Measurements from ENCODE around the gene TNS1.

Gene TNS1

DNA sequence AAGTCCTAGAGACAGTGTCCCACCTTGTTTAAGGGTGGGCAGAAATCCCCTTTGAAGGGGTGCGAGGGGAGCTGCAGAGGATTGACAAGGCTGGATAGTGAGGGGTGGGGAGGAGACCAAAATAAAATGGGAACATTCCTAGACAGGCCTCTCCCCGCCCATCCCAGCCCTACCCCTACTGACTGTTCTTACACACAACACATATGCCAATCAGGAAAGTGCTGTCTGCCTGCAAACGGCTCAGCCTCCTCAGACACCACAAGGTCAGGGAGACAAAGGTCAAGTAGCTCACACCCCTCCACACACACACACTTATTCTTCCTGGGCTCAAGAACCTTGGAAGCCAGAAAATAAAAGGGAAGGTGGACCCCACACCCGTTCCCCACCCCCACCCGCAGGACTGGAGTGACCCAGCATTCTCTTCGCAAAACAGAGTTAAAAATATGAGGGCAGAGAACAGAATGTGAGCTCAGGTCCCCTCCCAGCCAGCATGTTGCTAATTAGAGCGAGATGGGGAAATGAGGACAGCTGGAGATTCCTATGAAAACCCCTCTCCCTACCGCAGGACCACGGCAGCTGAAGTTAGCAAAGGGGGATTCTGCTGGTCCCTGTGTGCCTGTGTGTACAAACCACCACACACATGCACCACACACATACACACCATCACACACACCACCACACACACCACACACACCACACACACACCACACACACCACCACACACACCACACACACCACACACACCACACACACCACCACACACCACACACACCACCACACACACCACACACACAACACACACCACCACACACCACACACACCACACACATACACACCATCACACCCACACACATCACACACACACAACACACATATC, 197.8 kb downstream of the TNS1 start:
- no peak for DNase-seq

DNA sequence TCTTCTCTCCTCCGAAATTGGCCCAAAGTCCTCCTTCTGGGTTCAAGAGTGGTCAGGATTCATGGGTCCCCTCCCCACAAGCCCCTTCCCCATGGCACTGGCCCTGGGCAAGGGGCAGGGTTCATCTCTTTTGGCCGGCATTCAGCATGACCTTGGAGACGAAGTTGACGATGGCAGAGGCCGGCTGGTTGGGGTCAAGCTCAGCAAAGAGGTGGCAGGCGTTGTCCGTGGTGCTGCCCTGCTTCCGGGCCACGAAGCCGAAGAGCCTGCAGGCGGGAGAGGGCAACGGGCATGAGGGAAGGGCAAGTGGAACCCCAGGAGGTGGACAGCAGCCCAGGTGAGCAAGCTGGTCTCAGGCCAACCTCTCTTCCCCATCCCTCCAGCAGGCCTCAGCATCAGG, 198.5 kb downstream of the TNS1 start:
- no peak for DNase-seq

DNA sequence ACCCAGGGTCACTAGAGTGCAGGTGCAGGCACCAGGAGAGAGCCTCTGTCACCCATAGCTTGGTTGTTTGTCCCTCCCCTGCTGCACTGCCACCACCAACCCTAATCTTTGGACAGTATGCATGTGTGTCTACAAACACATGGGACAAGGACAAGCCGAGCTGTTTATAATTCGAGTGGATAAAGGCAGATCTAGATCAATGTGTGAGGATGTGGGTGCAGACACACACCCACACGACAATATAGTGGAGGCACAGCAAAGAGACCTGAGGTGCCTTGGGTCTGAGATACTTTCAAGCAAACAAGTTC, 199.2 kb downstream of the TNS1 start:
- DNase-seq = no peak

DNA sequence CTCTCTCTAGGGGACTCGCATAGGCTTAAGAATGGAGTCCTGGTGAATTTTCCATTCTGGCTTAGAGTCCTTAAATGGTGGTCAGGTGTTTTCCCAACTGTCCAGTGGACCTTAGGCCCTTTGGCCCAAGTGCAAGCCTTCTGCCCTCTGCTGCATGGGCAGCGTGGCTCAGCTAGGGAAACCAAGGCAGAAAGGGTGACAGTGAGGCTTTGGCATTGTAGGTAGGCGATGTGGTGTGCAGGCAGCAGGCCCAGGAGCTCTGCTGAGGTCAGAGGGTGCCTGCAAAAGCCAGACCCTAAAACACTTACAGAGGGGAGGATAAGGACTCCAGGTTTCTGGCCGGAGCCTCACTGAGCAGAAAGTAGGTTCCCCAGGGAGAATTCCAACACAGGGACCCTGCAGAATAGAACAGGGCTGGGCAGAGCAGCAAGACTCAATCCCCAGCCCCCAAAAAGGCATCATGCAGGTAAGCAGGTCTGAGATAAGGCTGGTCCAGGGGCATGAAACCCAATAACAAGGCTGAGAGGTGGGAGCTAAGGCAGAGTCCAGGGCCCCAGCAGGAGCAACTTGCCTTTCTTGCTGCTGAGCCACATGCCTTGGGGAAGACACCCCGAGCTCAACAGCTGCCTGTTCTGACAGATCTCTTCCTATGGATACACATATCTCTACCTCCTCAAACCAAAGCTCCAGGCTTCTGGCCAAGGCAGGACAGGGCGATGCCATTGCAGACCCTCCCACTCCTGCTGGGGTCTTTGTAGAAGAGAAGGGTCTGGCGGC, 199.7 kb downstream of the TNS1 start:
- DNase-seq = no peak

DNA sequence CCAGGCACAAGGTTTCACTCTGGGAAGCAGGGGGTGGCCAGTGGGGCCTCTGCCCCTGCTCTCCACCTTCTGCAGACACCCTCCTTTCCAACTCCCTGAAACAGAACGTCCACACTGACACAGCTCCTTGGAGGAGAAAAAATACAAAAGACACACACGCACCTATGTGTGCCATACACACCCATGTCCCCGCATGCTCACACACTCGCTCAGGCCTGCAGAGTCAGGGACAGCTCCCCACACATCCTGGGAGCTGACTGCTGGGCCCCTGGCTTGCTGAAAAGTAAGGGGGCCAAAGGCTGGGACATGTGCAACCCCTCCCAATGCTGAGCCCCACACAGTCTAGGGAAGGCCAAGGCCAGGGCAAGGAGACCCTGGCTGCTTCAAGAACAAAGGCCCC, 200.5 kb downstream of the TNS1 start:
- DNase-seq = no peak

DNA sequence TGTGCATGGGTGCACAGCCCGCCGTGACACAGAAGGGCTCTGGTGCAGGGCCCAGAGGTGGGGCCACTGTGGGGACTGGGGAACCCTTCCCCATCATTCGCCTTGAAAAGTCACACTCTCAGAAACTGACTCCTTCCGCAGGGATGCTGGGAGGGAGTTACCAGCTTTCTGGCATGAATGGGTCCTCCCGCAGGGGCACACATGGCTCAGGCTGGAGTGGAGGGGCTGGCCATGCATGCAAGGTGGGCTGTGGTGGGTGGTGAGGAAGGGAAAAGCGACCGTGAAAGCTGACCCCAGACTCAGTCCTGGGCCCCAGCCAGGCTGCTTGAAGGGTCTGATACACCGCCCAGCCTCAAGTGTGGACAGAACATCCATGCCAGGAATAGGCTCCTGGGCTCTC, 201.1 kb downstream of the TNS1 start:
- DNase-seq = no peak

DNA sequence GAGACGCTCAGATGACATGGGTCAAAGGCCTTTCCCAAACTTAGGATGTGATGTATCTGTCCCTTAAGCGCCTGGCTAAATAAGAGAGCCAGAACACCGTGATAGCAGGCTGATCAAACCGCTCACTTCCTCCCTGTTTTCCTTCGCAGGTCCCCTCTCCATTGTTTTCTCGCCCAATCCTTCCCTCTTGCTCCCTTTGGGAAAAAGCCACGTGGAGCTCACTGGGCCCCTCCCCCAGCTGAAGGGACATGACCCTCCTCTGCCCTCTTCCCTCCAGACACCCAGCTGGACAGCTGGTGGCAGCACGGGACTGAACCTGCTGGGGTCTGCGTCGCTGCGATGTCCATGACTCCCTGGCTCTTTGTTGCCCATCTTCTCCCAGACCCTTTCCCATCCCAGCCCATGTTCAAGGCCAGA, 201.7 kb downstream of the TNS1 start:
- no peak for DNase-seq

DNA sequence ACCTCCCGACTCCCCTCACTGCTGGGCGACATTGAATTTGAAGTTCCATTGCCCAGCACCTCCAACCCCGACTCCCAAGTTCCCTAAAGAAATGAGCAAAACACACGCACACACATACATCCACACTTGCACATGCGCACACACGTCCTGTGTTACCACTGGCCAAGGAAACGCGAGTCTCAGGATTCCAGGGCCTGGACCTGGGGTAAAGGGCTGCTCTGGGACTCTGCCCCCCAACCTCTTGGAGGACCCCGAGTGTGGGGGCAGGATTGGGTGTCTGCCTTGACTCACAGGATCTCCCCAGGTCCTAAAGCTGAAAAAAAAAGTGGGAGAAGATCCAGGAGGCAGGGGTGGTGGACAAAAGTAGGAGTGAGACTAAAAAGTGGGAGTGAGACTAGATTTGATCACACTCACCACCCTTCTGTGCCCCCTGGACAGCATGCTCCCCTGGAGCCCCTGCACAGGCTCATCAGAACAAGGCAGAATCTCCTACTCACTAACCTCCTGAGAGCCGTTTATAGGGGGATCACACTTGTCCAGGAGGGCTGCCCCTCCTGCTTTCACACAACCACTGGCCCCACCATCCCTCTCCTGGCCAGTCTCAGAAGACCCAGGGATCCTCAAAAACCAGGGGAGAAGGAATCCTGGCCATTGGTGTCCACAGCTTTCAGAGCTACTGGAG, 202.2 kb downstream of the TNS1 start:
- no peak for DNase-seq

DNA sequence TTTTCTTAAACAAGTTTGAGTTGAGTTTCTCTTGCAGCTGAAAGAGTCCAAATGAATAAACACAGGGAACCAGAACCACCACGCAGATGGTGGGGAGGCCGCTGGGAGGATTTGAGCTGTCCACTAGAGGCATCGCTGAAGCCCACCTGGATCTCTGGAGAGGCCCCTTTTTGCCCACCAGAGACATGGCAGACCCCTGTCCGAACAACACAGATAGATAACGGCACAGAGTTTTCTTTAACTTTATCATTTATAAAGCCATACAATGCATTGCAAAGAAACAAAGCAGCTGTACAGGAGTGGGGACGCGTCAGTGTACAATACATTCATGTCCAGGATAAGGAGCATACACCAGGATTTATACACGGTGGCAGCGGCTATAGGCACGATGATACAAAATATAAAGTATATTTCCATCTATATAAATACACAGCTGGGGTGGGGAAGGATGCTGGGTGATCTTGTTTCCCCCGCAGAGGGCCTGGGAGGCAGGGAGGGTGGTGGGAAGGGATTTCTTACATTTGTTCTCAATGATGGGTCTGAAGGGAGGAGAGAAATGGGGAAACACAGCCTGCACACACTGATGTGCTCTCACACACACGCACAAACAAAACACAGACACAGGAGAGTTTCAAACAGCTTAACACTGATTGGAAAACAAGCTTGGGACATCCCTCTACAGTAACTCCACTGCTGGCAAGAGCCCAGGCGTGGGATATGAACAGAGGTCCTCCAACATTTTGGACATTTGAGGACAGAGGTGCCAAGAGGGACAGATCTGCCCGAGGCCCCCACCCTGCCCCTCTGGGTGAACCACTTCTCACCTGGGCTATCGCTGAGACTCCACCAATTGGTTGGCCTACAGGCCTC, 203.0 kb downstream of the TNS1 start:
- DNase-seq = no peak

DNA sequence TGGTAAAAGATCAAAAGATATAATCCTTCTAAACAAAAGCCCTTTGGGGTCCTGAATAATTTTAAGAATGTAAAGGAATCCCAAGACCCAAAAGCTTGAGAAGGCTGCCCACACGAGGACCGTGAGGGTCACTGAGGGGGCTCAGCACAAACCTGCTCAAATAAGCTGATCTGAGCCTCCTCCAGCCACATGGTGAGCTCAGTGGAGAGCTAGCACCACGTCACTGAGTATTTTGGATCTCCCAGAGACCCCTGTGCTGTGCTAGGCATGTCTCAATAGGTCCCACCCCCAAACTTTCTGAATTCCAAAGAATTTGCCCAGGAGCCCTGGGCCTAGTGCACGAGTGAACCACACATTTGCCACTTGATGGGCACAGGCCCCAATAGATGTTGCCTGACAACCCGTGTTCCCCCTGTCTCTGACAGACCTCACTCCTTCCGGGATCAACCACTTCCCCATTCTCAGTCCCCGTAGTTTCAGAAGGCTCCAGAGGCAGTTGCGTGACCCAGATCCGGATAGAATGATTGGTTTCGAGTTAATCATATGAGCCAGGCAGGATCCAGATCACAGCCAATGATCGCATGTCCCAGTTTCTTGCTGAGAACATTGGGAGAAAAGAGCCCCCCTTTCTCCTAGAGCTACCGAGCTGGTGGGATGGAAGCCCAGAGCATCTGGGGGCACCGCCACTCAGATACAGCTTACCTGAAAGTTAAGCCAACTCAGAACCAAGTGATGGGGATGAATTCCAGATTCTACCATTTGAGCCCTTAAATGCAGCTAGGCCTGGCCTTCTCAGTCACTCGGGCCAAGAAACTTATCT, 203.8 kb downstream of the TNS1 start:
- no peak for DNase-seq

DNA sequence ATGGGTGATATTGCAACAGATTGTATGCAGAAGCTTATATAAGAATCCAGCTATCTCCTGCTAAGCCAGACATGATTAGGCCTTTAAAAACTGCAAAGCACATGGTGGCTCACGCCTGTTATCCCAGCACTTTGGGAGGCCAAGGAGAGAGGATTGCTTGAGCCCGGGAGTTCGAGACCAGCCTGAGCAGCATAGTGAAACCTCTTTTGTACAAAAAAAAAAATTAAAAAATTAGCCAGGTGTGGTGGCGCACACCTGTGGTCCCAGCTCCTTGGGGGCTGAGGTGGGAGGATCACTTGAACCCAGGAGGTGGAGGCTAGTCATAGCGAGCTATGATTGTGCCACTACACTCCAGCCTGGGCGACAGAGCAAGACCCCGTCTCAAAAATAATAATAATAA, 204.6 kb downstream of the TNS1 start:
- no peak for DNase-seq

DNA sequence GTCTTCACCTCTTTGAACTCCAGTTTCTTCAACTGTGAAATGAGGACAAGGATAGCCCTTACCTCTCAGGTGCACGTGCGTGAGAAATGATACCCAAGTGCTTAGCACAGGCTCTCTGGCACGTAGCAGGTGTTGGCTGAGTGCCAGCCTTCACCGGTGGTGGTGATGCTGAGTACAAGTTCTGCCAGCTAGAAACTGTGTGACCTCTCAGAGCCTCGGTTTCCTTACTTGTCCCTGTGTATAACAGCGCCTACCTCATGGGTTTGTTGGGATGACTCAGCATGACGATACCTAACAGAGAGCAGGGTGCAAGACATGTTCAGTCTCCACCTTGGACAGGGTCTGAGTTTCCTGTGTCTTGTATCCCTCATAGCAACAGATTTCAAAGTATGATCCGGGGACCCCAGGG, 205.1 kb downstream of the TNS1 start:
- DNase-seq = no peak

DNA sequence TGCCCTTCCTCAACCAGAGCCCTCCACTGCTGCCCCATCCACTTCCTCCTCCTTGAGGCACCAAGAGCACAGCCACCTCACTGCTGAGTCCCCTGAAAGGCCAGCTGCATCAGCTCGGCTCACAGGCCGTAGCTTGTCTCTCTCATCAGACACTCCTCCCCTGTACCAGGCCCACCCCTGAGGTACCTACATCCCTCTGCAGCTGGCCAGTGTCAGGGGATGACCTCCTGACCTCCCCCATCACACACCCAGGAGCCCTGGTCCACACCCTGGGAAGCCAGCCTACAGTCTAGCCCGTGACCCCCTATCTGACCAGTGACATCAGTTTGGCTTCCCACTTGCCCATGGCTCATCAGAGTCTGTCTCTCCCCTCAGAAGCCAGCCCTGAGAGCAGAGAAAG, 205.6 kb downstream of the TNS1 start:
- no peak for DNase-seq

DNA sequence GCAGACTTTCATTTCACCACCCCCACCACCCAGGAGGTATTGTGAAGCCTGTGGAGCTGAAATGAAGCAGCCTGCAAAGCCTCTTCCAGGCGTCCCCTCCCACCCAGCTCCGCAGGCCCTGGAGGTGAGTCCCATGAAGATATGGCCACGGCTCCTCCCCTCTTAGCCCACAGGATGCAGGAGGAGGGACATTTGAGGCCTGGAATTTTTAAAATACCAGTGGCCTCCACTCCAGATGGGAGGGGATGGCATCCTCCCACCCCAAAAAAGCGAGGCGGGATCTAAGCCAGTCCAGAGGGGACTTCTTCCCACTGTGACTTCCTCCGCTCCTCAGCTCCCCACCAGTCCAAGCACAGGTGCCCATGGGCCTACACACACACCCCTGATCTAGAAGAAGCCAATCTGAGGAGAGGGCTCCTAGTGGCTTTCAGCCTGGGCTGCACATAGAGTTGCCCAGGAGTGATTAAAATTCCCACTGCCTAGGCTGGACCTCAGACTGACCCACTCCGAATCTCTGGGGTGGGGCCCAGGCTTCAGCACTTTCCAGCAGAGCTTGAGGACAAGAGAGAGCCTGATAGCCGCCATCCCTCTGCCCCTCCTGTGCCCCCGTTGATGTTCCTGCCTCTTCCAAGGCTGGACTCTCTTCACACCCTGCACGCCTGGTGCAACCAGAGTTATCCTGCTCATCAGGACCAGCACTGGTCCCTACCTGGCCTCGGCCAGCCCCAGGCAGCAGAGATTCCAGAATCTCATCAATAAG, 206.9 kb downstream of the TNS1 start:
- no peak for DNase-seq

DNA sequence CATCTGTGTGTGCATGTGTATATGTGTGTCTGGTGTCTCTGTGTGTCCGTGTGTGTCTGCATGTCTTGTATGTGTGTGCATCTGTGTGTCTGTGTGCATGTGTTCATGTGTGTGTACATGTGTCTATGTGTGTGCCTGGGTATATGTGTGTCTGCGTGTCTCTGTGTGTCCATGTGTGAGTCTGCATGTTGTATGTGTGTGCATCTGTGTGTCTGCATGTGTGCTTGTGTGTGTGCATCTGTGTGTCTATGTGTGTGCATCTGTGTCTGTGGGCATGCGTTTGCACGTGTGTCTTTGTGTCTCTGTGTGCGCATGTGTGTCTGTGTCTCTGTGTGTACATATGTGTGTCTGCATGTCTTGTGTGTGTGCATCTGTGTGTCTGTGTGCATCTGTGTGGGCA, 207.7 kb downstream of the TNS1 start:
- no peak for DNase-seq

DNA sequence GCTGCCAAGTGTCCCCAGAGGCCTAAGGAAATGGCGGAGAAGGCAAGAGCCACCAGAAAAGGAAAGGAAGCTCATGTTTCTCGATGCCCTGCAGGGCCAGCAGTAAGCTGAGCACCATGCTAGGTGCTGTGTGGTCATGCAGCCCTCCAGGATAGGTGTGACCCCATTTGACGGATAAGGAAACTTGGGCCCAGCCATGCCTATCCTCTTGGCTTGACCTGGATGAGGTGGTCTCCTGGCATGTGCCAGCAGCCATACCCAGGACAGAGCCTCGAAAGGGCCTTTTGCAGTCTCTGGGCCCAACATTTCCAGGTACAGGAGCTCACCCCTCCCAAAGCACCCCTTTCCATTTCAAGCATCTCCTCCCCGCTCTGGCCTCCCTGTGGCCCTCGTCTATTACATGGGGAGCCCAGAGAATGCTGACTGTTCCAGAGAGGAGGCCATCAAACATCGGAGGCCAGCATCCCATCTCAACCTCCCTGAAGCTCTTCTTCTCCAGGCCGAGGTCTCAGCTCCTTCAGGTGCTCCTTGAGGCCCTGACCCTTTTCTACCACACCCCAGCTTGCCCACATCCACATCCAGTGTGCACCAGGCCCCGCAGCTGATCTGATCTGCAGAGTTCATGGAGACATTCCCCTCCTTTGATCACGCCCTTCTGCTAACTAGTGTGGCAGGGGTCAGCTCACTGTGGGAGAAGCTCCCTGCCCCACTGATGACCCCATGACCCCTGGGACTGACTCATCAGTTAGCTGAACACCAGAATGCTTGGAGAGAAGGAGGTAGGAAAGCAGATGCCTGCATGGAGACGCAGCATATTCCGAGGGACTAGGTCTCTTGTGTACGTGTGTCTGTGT, 208.4 kb downstream of the TNS1 start:
- DNase-seq = no peak

DNA sequence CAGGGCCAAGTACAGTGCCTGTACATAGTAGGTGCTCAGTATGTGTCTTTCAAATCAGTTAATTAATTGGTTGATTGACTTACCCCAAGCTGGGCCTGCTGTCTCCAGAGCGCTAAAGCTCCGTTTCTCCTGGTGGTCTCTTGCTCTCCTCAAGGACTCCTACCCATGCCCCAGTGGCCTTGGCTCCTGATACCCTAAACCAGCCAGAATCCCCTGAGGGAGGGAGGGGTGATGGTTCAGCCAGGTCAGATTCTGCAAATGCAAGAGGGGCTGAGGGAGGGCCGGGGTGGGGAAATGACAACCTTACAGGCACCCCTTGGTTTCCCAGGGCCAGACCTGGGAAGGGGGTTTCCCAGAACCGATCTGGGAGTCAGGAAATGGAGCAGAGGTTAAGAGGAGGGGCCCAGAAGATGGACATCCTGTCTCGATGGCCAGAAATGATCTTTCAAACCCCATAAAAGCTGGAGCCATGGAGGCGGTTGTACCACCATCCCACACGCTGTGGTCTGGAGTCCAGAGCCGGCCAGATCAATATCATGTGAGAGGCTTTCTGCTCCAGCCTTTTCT, 209.1 kb downstream of the TNS1 start:
- DNase-seq = no peak

DNA sequence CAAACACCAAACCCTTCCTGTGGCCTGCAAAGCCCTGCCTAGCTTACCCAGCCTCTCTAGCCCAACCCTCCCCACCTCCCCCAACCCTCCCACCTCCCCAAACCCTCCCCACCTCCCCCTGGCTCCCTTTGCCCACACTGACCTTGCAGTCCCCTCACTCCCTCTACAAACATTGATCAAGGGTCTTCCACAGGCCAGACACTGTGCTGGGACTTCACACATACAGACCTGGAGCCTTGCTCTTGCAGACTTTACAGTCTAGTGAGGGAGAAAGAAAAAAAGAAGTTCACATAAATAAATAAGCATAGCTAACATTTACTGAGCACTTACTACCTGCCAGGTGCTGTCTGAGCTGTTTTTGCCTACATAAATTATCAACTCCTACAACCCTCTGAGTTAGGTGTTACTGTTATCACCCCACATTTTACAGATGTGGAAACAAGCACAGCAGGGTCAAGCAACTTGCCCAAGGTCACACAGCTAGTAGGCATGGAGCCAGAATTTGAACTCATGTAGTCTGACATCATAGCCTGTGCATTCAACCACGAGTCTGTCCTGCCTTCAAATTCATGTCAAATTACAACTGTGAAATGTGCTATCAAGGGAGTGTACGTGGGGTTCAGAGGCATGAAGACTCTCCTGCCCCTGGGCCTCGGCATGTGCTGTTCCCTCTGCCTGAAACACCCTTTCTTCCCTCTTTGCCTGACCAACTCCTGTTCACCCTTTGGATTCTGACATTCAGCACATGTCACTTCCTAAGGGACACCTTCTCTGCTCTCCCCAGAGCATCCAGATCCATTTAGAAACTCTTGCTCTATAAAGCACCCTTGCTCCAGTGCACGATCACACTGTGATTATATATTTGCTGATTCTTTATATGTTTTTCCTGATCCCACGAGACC, 209.9 kb downstream of the TNS1 start:
- DNase-seq = no peak

DNA sequence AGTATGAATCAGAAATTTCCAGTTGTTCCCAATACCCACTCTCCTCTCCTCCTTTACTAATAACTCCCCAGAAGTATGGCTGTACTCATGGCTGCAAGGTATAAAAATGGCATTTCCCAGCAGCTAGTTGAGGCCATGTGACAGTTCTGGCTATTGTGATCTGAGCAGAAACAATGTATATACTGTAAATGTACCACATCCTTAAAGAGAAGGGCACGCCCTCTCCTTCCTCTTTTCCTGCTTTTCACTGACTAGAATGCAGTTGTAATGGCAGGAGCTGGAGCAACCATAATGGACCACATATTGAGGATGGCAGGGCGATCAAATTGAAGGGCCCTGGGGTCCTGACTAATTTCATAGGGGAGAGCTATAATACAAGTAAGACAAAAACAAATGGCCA, 211.2 kb downstream of the TNS1 start:
- DNase-seq = no peak
